CD14-positive monocyte (primary cell): Measurements from ENCODE around the gene AGK. TPM values are rescaled to one million over a fixed set of nuclear protein-coding genes. Genes with fewer than 3 reads are reported as not detected.
A peak's percentile ranks its signal among the peaks of the same experiment; 100 is the strongest.

Source experiments
- DNase-seq, 3 donors: peaks; one replicate each; pipeline ENCODE4 v3.0.0-alpha.2; 2011 to 2022
- H2AFZ ChIP-seq: 2 replicates; pipeline ENCODE4 v1.6.0; 2012; ENCODE audit warnings: mild to moderate bottlenecking, low read depth, low read length, inconsistent platforms; ENCODE audit not compliant: insufficient read depth, poor library complexity, severe bottlenecking
- H3K27ac ChIP-seq, 2 donors: 1 replicate in 1 of 2; 2 replicates in 1 of 2; pipeline ENCODE4 v1.5.1; 2012 to 2013; ENCODE audit warnings: low read length in 2 of 2, control low read depth in 1 of 2, inconsistent platforms in 1 of 2, low read depth in 1 of 2, mild to moderate bottlenecking in 1 of 2
- H3K27me3 ChIP-seq, 2 donors: one replicate each; pipeline versions ENCODE4 v1.6.0 to v1.6.1; 2011 to 2013; ENCODE audit warnings: low read length in 2 of 2; ENCODE audit not compliant: control insufficient read depth in 2 of 2, insufficient read depth in 2 of 2
- H3K36me3 ChIP-seq, 2 donors: replicated peaks in 1 of 2; 1 replicate in 1 of 2; 2 replicates in 1 of 2; pipeline versions ENCODE4 v1.5.1 to v1.6.1; 2012 to 2013; ENCODE audit warnings: low read length in 2 of 2, control low read depth in 1 of 2, inconsistent platforms in 1 of 2, mild to moderate bottlenecking in 1 of 2; ENCODE audit not compliant: insufficient read depth in 2 of 2, control insufficient read depth in 1 of 2
- H3K4me1 ChIP-seq, 2 donors: 1 replicate in 1 of 2; 2 replicates in 1 of 2; pipeline versions ENCODE4 v1.5.1 to v1.6.1; 2012 to 2013; ENCODE audit warnings: low read length in 2 of 2, control low read depth in 1 of 2, inconsistent platforms in 1 of 2, mild to moderate bottlenecking in 1 of 2, moderate library complexity in 1 of 2; ENCODE audit not compliant: insufficient read depth in 2 of 2, control insufficient read depth in 1 of 2
- H3K4me2 ChIP-seq: replicated peaks from 2 replicates; pipeline ENCODE3; 2012; ENCODE audit warnings: low read length, moderate library complexity, mild to moderate bottlenecking; ENCODE audit not compliant: poor library complexity, severe bottlenecking; ENCODE audit errors: extremely low read depth
- H3K4me3 ChIP-seq, 3 experiments: fragments of 200-600 bp in 1 of 3; sonication (generic) in 1 of 3; replicated peaks in 1 of 3; 1 replicate in 2 of 3; 2 replicates in 1 of 3; pipeline ENCODE4 v1.5.1; 2011 to 2013; ENCODE audit warnings: low read length in 3 of 3, mild to moderate bottlenecking in 3 of 3, control low read depth in 2 of 3, low read depth in 2 of 3, inconsistent platforms in 1 of 3, moderate library complexity in 1 of 3
- H3K79me2 ChIP-seq: 2 replicates; pipeline ENCODE4 v1.6.0; 2012; ENCODE audit warnings: mild to moderate bottlenecking, control low read depth, inconsistent platforms, low read length, moderate library complexity; ENCODE audit not compliant: insufficient read depth
- H3K9ac ChIP-seq: 2 replicates; pipeline ENCODE4 v1.6.0; 2017; ENCODE audit warnings: low read length, mild to moderate bottlenecking; ENCODE audit not compliant: insufficient read depth, poor library complexity, severe bottlenecking
- H3K9me3 ChIP-seq, 2 donors: replicated peaks in 1 of 2; 1 replicate in 1 of 2; 2 replicates in 1 of 2; pipeline versions ENCODE4 v1.5.1 to v1.6.1; 2012 to 2013; ENCODE audit warnings: low read length in 2 of 2, control low read depth in 1 of 2; ENCODE audit not compliant: control insufficient read depth in 1 of 2, insufficient read depth in 1 of 2
- H4K20me1 ChIP-seq: 2 replicates; pipeline ENCODE4 v1.6.0; 2012; ENCODE audit warnings: mild to moderate bottlenecking, low read length, control low read depth, moderate library complexity; ENCODE audit not compliant: insufficient read depth
- H3K27ac Mint-ChIP-seq, 7 donors: one replicate each; pipeline ENCODE4 v1.8.0; 2020; ENCODE audit warnings: mild to moderate bottlenecking in 7 of 7, mixed read lengths in 7 of 7, moderate library complexity in 6 of 7, inconsistent platforms in 2 of 7
- H3K27me3 Mint-ChIP-seq, 3 donors: one replicate each; pipeline ENCODE4 v1.8.0; 2021 to 2022; ENCODE audit warnings: low read depth in 3 of 3, mild to moderate bottlenecking in 3 of 3, mixed read lengths in 3 of 3, moderate library complexity in 3 of 3, inconsistent platforms in 1 of 3
- H3K36me3 Mint-ChIP-seq, 2 donors: one replicate each; pipeline ENCODE4 v1.8.0; 2020; ENCODE audit warnings: mixed read lengths in 2 of 2, inconsistent platforms in 1 of 2, mild to moderate bottlenecking in 1 of 2
- H3K4me1 Mint-ChIP-seq: one replicate; pipeline ENCODE4 v1.8.0; 2020; ENCODE audit warnings: mild to moderate bottlenecking, mixed read lengths
- H3K4me3 Mint-ChIP-seq, 2 donors: one replicate each; pipeline ENCODE4 v1.8.0; 2020; ENCODE audit warnings: mild to moderate bottlenecking in 2 of 2, mixed read lengths in 2 of 2, moderate library complexity in 1 of 2
- H3K9me3 Mint-ChIP-seq, 7 donors: one replicate each; pipeline ENCODE4 v1.8.0; 2020 to 2022; ENCODE audit warnings: mixed read lengths in 7 of 7, mild to moderate bottlenecking in 6 of 7, moderate library complexity in 6 of 7, inconsistent platforms in 2 of 7
- WGBS: methylation state at CpG from one replicate; pipeline ENCODE4 v1.1.5; 2013; ENCODE audit warnings: missing lambda C conversion rate; ENCODE audit not compliant: insufficient coverage; 5-methylcytosine and 5-hydroxymethylcytosine counted together
- intact Hi-C, 2 donors: fragments of 100-400 bp; cut with micrococcal nuclease; formaldehyde crosslinking; loops; one replicate each; pipeline versions ENCODE4 v1.15.0 to v1.15.1; 2023
- polyA plus RNA-seq, 3 donors: library from polyadenylated mRNA; depleted of rRNA in 1 of 3; unstranded in 2 of 3; stranded (reverse) in 1 of 3; fragments of 300-500 nt in 2 of 3; fragments of >200 nt in 1 of 3; fragmentation: Illumina TruSeq in 2 of 3; gene quantifications; 1 replicate in 2 of 3; 2 replicates in 1 of 3; pipeline ENCODE4 v1.2.3, GENCODE V29; 2012 to 2021
- TF ChIP-seq, protein P1 (sequence below): fragments of 200-600 bp; IDR thresholded peaks from one replicate; pipeline ENCODE4 v1.8.0; 2022; ENCODE audit warnings: antibody characterized with exemption, mild to moderate bottlenecking

The AGK gene
- polyA plus RNA-seq, 3 donors, result 10.0 to 11.0 (median 11.0) TPM

- H3K4me2 ChIP-seq, result no peak overlapping the region
- peaks cover 28 to 50% of the 10 kb centered on the region in 2 donors for H3K27me3 ChIP-seq
- Mint-ChIP-seq H3K36me3 (no peaks in the 10 kb centered on the region), H3K27ac (no peak overlapping the region), H3K4me1 (peaks cover 8% of the 10 kb centered on the region), H3K4me3 (peak overlapping the region in 1 of 2 donors; percentile 27), H3K27me3 (peaks cover 44 to 50% (median 47%) of the 10 kb centered on the region in 3 donors), H3K9me3 (peaks cover 4 to 30% (median 9%) of the 10 kb centered on the region in 7 donors)
- H3K9ac ChIP-seq, result no peak overlapping the region
- intact Hi-C loops, result no loop called here
- no peak overlapping the region for H3K27ac ChIP-seq
- no peak overlapping the region for H3K4me3 ChIP-seq
- no peaks in the 10 kb centered on the region for H3K36me3 ChIP-seq
- no peak overlapping the region for H2AFZ ChIP-seq
- H3K79me2 ChIP-seq, result no peaks in the 10 kb centered on the region
- no peaks in the 10 kb centered on the region for H3K4me1 ChIP-seq
- whole genome bisulfite sequencing, result 0% methylated on average over 7 of the region's 8 CpGs
- no peaks in the 10 kb centered on the region for H4K20me1 ChIP-seq
- DNase-seq, result no peak
- H3K9me3 ChIP-seq, result peaks cover 3 to 17% of the 10 kb centered on the region in 2 donors
- TF ChIP-seq, protein P1, sequence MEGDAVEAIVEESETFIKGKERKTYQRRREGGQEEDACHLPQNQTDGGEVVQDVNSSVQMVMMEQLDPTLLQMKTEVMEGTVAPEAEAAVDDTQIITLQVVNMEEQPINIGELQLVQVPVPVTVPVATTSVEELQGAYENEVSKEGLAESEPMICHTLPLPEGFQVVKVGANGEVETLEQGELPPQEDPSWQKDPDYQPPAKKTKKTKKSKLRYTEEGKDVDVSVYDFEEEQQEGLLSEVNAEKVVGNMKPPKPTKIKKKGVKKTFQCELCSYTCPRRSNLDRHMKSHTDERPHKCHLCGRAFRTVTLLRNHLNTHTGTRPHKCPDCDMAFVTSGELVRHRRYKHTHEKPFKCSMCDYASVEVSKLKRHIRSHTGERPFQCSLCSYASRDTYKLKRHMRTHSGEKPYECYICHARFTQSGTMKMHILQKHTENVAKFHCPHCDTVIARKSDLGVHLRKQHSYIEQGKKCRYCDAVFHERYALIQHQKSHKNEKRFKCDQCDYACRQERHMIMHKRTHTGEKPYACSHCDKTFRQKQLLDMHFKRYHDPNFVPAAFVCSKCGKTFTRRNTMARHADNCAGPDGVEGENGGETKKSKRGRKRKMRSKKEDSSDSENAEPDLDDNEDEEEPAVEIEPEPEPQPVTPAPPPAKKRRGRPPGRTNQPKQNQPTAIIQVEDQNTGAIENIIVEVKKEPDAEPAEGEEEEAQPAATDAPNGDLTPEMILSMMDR, result no peak
Observed at GRCh38 chr7:141511316-141511675, 39.9 kb upstream of the AGK start.

- no peak overlapping the region for H2AFZ ChIP-seq
- WGBS, result 3% methylated on average over 36 of the region's 36 CpGs
- peaks cover 28 to 50% of the 10 kb centered on the region in 2 donors for H3K27me3 ChIP-seq
- H3K36me3 Mint-ChIP-seq, result no peaks in the 10 kb centered on the region
- peaks cover 47 to 51% (median 48%) of the 10 kb centered on the region in 3 donors for H3K27me3 Mint-ChIP-seq
- peaks cover 4 to 30% (median 9%) of the 10 kb centered on the region in 7 donors for H3K9me3 Mint-ChIP-seq
- no peak overlapping the region for H3K27ac Mint-ChIP-seq
- H3K4me1 Mint-ChIP-seq, result peaks cover 8% of the 10 kb centered on the region
- no peak overlapping the region for H3K4me3 ChIP-seq
- peak overlapping the region in 1 of 2 donors; percentile 60 for H3K4me3 Mint-ChIP-seq
- no peak for DNase-seq
- no peak overlapping the region for H3K27ac ChIP-seq
- no peaks in the 10 kb centered on the region for H3K79me2 ChIP-seq
- H3K9ac ChIP-seq, result no peak overlapping the region
- H3K36me3 ChIP-seq, result no peaks in the 10 kb centered on the region
- no peaks in the 10 kb centered on the region for H3K4me1 ChIP-seq
- H4K20me1 ChIP-seq, result no peaks in the 10 kb centered on the region
- intact Hi-C loops, result no loop called here
- no peak overlapping the region for H3K4me2 ChIP-seq
- peaks cover 3 to 17% of the 10 kb centered on the region in 2 donors for H3K9me3 ChIP-seq
- TF ChIP-seq, protein P1, result no peak
Observed at GRCh38 chr7:141511676-141512396, 39.4 kb upstream of the AGK start.
